Tibial artery (tissue), 4 donors: ENCODE results near the gene ZNF836.

ENCODE experiments used
- DNase-seq, 2 donors: peaks; one replicate each; pipeline ENCODE4 v3.0.0-alpha.2; 2019
- H3K27ac ChIP-seq, 2 donors: fragments of 200-600 bp; sonication (generic) in 1 of 2; 1 replicate in 1 of 2; 2 replicates in 1 of 2; pipeline ENCODE4 v1.5.1; 2018 to 2019; ENCODE audit warnings: mild to moderate bottlenecking in 1 of 2
- H3K27me3 ChIP-seq, 2 donors: fragments of 200-600 bp; sonication (generic) in 1 of 2; one replicate each; pipeline versions ENCODE4 v1.5.1 to v1.6.0; 2016 to 2019
- H3K36me3 ChIP-seq, 3 donors: fragments of 200-600 bp; sonication (generic) in 2 of 3; one replicate each; pipeline ENCODE4 v1.5.1; 2016 to 2019; ENCODE audit warnings: mild to moderate bottlenecking in 2 of 3
- H3K4me1 ChIP-seq, 4 donors: fragments of 200-600 bp; sonication (generic) in 2 of 4; 1 replicate in 3 of 4; 2 replicates in 1 of 4; pipeline ENCODE4 v1.5.1; 2016 to 2019
- H3K4me3 ChIP-seq, 2 donors: fragments of 200-600 bp; sonication (generic) in 1 of 2; 1 replicate in 1 of 2; 2 replicates in 1 of 2; pipeline ENCODE4 v1.5.1; 2018 to 2019; ENCODE audit warnings: mild to moderate bottlenecking in 2 of 2
- H3K9me3 ChIP-seq, 3 donors: fragments of 200-600 bp; sonication (generic) in 1 of 3; one replicate each; pipeline ENCODE4 v1.5.1; 2016 to 2019
- intact Hi-C: fragments of 100-400 bp; cut with DNase I; formaldehyde crosslinking; loops from one replicate; pipeline ENCODE4 v1.15.0; 2023; ENCODE audit warnings: low total_unique reads
- TF ChIP-seq, protein P1 (sequence below), 2 experiments: fragments of 200-600 bp in 1 of 2; fragments of 450-650 bp in 1 of 2; IDR thresholded peaks; one replicate each; pipeline ENCODE4 v1.5.1; 2017 to 2019; ENCODE audit warnings: antibody characterized with exemption in 2 of 2, mild to moderate bottlenecking in 1 of 2, moderate library complexity in 1 of 2

The ZNF836 gene

GRCh38 chr19:52138983-52139251 lies 32.5 kb downstream of the ZNF836 start:
- intact Hi-C loops, result loop anchor here (1.0 to 2.0 kb wide), 3 partner anchors 31 to 98 kb away; no protein-coding TSS in a partner anchor
- Histone ChIP-seq H3K9me3 (no peaks in the 10 kb centered on the region), H3K36me3 (no peaks in the 10 kb centered on the region), H3K27ac (peak overlapping the region; percentile 84 to 90), H3K27me3 (no peaks in the 10 kb centered on the region), H3K4me1 (peaks cover 0 to 21% (median 8%) of the 10 kb centered on the region in 4 donors), H3K4me3 (peak overlapping the region; percentile 65 to 79)
- TF ChIP-seq, protein P1, sequence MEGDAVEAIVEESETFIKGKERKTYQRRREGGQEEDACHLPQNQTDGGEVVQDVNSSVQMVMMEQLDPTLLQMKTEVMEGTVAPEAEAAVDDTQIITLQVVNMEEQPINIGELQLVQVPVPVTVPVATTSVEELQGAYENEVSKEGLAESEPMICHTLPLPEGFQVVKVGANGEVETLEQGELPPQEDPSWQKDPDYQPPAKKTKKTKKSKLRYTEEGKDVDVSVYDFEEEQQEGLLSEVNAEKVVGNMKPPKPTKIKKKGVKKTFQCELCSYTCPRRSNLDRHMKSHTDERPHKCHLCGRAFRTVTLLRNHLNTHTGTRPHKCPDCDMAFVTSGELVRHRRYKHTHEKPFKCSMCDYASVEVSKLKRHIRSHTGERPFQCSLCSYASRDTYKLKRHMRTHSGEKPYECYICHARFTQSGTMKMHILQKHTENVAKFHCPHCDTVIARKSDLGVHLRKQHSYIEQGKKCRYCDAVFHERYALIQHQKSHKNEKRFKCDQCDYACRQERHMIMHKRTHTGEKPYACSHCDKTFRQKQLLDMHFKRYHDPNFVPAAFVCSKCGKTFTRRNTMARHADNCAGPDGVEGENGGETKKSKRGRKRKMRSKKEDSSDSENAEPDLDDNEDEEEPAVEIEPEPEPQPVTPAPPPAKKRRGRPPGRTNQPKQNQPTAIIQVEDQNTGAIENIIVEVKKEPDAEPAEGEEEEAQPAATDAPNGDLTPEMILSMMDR (IDR thresholded peaks at IDR 0.05), result no peak
- DNase-seq, result no peak

- intact Hi-C loops, result loop anchor here (2.0 kb wide), 2 partner anchors 50 to 98 kb away; no protein-coding TSS in a partner anchor
- Histone ChIP-seq H3K9me3 (no peaks in the 10 kb centered on the region), H3K27me3 (no peaks in the 10 kb centered on the region), H3K4me1 (peaks cover 0 to 21% (median 8%) of the 10 kb centered on the region in 4 donors), H3K27ac (peak overlapping the region; percentile 84 to 90), H3K4me3 (peak overlapping the region; percentile 65 to 79), H3K36me3 (no peaks in the 10 kb centered on the region)
- DNase-seq, result peak in 1 of 2 donors; percentile 23
- TF ChIP-seq, protein P1 (IDR thresholded peaks at IDR 0.05), result no peak
Observed at GRCh38 chr19:52138278-52138982, 33.0 kb downstream of the ZNF836 start.

DNA sequence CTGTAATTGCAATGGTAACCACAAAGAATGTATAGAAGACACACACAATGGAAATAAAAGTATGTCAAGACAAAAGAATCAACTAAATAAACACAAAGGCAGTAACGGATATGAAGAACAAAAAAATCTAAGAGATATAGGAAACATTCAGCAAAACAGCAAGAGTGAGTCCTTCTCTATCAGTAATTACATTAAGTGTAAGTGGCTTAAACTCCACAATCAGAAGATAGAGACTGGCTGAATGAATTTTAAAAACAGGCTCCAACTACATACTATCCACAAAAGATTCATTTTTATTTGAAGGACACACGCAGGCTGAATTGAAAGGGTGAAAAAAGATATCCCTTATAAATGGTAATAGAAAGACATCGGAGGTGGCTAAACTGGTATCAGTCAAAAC lies 51.1 kb downstream of the ZNF836 start:
- Histone ChIP-seq H3K9me3 (peaks cover 4 to 88% (median 85%) of the 10 kb centered on the region in 3 donors), H3K27me3 (no peaks in the 10 kb centered on the region), H3K4me3 (no peak overlapping the region), H3K4me1 (no peaks in the 10 kb centered on the region), H3K27ac (no peak overlapping the region), H3K36me3 (peaks cover 98 to 100% (median 100%) of the 10 kb centered on the region in 3 donors)
- TF ChIP-seq, protein P1 (IDR thresholded peaks at IDR 0.05), result no peak
- intact Hi-C loops, result no loop called here
- DNase-seq, result no peak

GRCh38 chr19:52115526-52116053 lies 55.8 kb downstream of the ZNF836 start:
- Histone ChIP-seq H3K9me3 (peaks cover 12 to 100% (median 98%) of the 10 kb centered on the region in 3 donors), H3K4me3 (no peak overlapping the region), H3K36me3 (peaks cover 60 to 84% (median 82%) of the 10 kb centered on the region in 3 donors)

DNA sequence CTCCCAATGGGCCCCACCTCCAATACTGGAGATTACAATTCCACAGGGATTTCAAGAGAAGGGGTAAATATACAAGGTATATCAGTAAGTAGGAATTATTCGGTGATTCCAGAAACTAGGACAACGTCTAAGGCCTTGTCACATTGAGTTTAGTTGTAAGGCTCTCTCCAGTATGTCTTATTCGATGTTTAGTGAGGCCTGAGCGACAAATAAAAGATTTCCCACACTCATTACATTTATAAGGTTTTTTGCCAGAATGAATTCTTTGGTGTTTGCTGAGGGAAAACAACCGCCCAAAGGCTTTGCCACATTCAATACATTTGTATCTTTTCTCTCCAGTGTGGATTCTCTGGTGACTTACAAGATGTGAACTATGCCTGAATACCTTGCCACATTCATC lies 56.7 kb downstream of the ZNF836 start:
- peaks cover 12 to 100% (median 96%) of the 10 kb centered on the region in 3 donors for H3K9me3 ChIP-seq
- TF ChIP-seq, protein P1 (IDR thresholded peaks at IDR 0.05), result no peak
- intact Hi-C loops, result no loop called here
- H3K4me1 ChIP-seq, result no peaks in the 10 kb centered on the region
- H3K4me3 ChIP-seq, result no peak overlapping the region
- no peaks in the 10 kb centered on the region for H3K27me3 ChIP-seq
- H3K36me3 ChIP-seq, result peaks cover 51 to 75% (median 73%) of the 10 kb centered on the region in 3 donors
- no peak for DNase-seq
- no peak overlapping the region for H3K27ac ChIP-seq

More at GRCh38 chr19:52115526-52116053, 55.8 kb downstream of the ZNF836 start:
- intact Hi-C loops, result no loop called here
- Histone ChIP-seq H3K4me1 (no peaks in the 10 kb centered on the region), H3K27ac (no peak overlapping the region), H3K27me3 (no peaks in the 10 kb centered on the region)
- DNase-seq, result no peak
- TF ChIP-seq, protein P1 (IDR thresholded peaks at IDR 0.05), result no peak
